Liver (tissue), 3 donors: ENCODE measurements around the gene ADAM30.

Experiments
- FOXA1 ChIP-seq: IDR thresholded peaks from 2 replicates; pipeline ENCODE4 v1.6.1; 2016; ENCODE audit warnings: antibody characterized with exemption
- RAD21 ChIP-seq, 2 donors: IDR thresholded peaks; 2 replicates each; pipeline ENCODE4 v1.6.1; 2016; ENCODE audit warnings: antibody characterized with exemption in 2 of 2, mild to moderate bottlenecking in 2 of 2
- REST ChIP-seq: IDR thresholded peaks from 2 replicates; pipeline ENCODE4 v1.6.1; 2016; ENCODE audit warnings: antibody characterized with exemption, mild to moderate bottlenecking
- TF ChIP-seq, protein P1 (sequence below): fragments of 150-350 bp; IDR thresholded peaks from 2 replicates; pipeline ENCODE4 v1.5.1; 2017; ENCODE audit warnings: improper control_type of control experiment, low read depth, low read length; ENCODE audit not compliant: missing input control
- TF ChIP-seq, protein P2 (sequence below): IDR thresholded peaks from 2 replicates; pipeline ENCODE4 v1.6.1; 2016; ENCODE audit warnings: antibody characterized with exemption
- donor health status: healthy.
- donor health status: healthy.

GRCh38 chr1:119865627-119866026 is 30.7 kb downstream of the ADAM30 start:
- no peak for TF ChIP-seq FOXA1
- no peak for TF ChIP-seq REST
- TF ChIP-seq, protein P1, sequence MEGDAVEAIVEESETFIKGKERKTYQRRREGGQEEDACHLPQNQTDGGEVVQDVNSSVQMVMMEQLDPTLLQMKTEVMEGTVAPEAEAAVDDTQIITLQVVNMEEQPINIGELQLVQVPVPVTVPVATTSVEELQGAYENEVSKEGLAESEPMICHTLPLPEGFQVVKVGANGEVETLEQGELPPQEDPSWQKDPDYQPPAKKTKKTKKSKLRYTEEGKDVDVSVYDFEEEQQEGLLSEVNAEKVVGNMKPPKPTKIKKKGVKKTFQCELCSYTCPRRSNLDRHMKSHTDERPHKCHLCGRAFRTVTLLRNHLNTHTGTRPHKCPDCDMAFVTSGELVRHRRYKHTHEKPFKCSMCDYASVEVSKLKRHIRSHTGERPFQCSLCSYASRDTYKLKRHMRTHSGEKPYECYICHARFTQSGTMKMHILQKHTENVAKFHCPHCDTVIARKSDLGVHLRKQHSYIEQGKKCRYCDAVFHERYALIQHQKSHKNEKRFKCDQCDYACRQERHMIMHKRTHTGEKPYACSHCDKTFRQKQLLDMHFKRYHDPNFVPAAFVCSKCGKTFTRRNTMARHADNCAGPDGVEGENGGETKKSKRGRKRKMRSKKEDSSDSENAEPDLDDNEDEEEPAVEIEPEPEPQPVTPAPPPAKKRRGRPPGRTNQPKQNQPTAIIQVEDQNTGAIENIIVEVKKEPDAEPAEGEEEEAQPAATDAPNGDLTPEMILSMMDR: no peak
- no peak for TF ChIP-seq RAD21 (IDR thresholded peaks at IDR 0.05)
- TF ChIP-seq, protein P2, sequence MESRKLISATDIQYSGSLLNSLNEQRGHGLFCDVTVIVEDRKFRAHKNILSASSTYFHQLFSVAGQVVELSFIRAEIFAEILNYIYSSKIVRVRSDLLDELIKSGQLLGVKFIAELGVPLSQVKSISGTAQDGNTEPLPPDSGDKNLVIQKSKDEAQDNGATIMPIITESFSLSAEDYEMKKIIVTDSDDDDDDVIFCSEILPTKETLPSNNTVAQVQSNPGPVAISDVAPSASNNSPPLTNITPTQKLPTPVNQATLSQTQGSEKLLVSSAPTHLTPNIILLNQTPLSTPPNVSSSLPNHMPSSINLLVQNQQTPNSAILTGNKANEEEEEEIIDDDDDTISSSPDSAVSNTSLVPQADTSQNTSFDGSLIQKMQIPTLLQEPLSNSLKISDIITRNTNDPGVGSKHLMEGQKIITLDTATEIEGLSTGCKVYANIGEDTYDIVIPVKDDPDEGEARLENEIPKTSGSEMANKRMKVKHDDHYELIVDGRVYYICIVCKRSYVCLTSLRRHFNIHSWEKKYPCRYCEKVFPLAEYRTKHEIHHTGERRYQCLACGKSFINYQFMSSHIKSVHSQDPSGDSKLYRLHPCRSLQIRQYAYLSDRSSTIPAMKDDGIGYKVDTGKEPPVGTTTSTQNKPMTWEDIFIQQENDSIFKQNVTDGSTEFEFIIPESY: no peak
